Astrocyte of the cerebellum (primary cell): ENCODE results near the gene FARSB.

Experiments used
- DNase-seq: peaks from one replicate; pipeline ENCODE4 v3.0.0-alpha.2; 2011; ENCODE audit warnings: low read depth
- H3K4me3 ChIP-seq: 2 replicates; pipeline ENCODE4 v1.5.1; 2011; ENCODE audit warnings: mild to moderate bottlenecking, low read depth, low read length, moderate library complexity
- in situ Hi-C: cut with HindIII; loops from 2 replicates; pipeline ENCODE4 v1.10.0; 2017; ENCODE audit warnings: low sequenced_read_pairs
- TF ChIP-seq, protein P1 (sequence below): IDR thresholded peaks from 2 replicates; pipeline ENCODE4 v1.5.1; 2012; ENCODE audit warnings: low read length, low read depth, moderate library complexity, mild to moderate bottlenecking; ENCODE audit errors: missing control alignments

The FARSB gene

DNA sequence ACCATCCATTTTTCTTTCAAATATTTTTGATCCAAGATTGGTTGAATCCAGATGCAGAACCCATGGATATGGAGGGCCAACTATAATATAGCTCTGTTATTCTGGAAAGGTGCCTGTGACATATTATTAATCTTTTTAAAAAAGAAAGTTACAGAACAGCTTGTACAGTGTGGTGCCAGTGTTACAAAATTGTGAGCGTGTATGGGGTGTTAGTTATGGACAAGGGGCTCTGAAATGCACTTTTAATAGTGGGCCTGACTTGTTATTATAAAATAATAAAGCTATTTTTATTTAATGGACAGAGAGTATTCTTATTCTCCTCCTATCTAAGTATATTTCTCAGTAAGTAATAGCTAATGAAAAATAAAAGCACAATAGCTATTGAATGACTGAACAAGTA is 111.2 kb downstream of the FARSB start:
- H3K4me3 ChIP-seq: no peak overlapping the region
- no peak for DNase-seq
- TF ChIP-seq, protein P1, sequence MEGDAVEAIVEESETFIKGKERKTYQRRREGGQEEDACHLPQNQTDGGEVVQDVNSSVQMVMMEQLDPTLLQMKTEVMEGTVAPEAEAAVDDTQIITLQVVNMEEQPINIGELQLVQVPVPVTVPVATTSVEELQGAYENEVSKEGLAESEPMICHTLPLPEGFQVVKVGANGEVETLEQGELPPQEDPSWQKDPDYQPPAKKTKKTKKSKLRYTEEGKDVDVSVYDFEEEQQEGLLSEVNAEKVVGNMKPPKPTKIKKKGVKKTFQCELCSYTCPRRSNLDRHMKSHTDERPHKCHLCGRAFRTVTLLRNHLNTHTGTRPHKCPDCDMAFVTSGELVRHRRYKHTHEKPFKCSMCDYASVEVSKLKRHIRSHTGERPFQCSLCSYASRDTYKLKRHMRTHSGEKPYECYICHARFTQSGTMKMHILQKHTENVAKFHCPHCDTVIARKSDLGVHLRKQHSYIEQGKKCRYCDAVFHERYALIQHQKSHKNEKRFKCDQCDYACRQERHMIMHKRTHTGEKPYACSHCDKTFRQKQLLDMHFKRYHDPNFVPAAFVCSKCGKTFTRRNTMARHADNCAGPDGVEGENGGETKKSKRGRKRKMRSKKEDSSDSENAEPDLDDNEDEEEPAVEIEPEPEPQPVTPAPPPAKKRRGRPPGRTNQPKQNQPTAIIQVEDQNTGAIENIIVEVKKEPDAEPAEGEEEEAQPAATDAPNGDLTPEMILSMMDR: no peak
- in situ Hi-C loops: no loop called here

DNA sequence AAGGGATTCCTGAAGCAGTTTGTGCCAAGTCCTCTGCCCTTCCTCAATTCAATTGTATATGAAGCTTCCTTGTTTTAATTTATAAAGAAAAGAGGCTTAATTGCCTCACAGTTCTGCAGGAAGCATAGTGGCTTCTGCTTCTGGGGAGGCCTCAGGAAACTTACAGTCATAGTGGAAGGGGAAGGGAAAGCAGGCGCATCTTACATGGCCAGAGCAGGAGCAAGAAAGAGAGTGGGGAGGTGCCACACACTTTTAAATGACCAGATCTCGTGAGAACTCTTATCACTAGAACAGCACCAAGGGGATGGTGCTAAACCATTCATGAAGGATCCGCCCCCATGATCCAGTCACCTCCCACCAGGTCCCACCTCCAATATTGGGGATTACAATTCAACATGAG is 117.4 kb downstream of the FARSB start:
- no peak for DNase-seq
- TF ChIP-seq, protein P1: no peak
- in situ Hi-C loops: no loop called here
- no peak overlapping the region for H3K4me3 ChIP-seq

DNA sequence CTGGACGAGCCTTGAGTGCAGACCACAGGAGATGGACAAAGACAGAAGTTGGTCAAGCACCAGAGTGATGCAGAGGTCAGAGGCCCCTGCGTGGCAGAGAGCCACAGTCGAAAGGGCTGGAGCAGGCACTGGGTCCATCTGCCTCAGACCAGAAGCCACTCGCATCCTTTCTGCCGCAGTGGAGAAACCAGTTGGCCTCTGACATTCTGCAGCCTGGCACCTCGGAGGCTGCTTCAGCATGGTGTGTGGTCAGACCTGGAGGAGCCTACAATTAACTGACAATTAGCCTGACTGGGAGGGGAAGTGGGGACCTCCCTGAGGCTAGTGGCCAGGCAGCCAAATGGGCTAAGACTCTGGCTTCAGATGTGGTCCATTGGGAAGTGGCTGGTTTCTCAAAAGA is 120.4 kb downstream of the FARSB start:
- TF ChIP-seq, protein P1: no peak
- in situ Hi-C loops: no loop called here
- no peak for DNase-seq
- no peak overlapping the region for H3K4me3 ChIP-seq

DNA sequence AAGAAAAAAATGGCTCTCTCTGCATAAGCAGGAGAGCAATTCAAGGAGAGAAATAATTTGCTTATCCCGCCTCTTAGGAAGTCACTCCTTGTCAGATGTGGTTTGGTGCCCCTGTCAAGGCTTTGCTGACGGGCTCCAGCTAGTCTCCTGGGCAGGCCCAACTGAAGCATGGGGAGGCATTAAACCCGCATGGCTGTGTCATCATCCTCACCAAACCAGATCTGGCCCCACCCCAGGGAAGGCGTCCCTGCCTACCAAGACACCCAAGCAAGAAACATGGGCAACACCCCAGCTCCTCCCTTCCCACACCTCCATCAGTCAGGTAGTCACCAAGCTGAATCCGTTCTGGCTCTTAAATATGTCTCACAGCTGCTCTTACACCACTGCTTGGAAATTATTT is 123.6 kb downstream of the FARSB start:
- DNase-seq: no peak
- TF ChIP-seq, protein P1: no peak
- in situ Hi-C loops: no loop called here
- H3K4me3 ChIP-seq: no peak overlapping the region

DNA sequence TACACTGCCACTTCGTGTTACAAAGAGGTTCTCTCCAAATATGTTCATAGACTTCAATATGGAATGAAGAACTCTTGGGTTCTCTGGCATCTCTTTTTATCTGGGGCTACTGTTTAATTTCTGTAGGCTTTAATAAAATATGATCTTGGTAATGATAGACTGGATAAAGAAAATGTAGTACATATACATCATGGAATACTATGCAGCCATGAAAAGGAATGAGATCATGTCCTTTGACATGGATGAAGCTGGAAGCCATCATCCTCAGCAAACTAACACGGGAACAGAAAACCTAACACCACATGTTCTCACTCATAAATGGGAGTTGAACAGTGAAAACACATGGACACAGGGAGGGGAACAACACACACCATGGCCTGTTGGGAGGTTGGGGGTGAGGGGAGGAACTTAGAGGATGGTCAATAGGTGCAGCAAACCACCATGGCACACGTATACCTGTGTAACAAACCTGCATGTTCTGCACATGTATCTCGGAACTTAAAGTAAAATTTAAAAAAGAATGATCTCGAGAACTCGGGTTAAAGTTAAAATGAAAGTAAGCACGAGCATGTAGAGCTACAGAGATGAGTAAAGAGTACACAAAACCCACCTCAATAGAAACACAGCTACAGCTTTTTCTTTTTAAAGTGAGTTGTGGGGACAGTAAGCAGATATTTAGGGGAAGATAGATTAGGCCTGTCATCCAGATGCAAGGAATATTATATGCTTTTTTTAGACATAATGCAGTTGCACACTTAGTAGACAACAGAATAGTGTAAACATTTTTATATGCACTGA is 129.2 kb downstream of the FARSB start:
- in situ Hi-C loops: no loop called here
- TF ChIP-seq, protein P1: no peak

DNA sequence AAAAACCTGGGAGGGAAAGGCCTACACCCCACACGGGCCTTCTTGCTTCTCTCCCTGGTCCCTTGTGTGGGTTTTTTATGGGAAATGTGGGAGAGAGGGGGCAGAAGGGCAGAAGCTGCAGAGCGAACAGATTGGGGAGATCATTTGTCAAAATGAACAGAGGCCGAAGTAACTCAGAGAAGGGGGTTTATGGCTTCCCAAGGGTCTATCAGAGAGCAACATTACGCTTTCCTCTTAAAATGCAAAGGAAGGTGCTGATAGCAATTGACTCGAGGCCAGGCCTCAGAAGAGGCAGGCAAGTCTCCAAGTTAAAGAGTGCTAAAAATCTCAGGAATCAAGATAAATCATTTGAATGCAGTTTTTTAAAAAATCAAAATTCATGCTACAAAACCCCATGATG is 130.1 kb downstream of the FARSB start:
- no peak for DNase-seq
- in situ Hi-C loops: no loop called here
- TF ChIP-seq, protein P1: no peak

More for the DNA sequence above, 129.2 kb downstream of the FARSB start:
- no peak for DNase-seq
- H3K4me3 ChIP-seq: no peak overlapping the region

More for the DNA sequence above, 130.1 kb downstream of the FARSB start:
- no peak overlapping the region for H3K4me3 ChIP-seq
